ACHN (cell line): ENCODE results near the gene VASH2.
"Not testable (repeated sequence)": the region's sequence is repeated elsewhere in the genome, so short reads cannot be mapped to it uniquely, and the experiment has no call there.

Experiments used
- DNase-seq: peaks from one replicate; pipeline ENCODE4 v3.0.0-alpha.2; 2015
- in situ Hi-C: cut with HindIII; loops from 2 replicates; pipeline ENCODE4 v1.10.0; 2017; ENCODE audit warnings: low sequenced_read_pairs, low pct_ligation_motif_present, low pct_unique_long_range_greater_than_20kb

The VASH2 gene

DNA sequence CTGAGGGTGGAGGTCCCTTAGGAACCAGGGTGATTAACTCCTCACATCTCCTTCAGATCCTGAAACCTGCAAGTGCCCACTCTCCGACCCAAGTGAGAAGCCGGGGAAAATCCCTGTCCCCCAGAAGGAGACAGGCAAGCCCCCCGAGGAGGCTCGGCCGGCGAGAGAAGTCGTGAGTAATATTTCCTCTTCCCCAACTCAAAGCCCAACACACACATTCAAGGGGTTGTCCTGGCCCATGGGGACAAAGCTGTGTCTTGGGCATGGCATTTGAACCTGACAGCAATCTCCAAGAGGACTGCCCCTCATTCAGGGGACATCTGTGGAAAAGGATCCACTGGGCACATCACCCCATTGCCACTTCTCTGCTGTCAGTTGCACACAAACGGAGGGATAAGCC is 23.6 kb downstream of the VASH2 start:
- in situ Hi-C loops: no loop called here
- no peak for DNase-seq

DNA sequence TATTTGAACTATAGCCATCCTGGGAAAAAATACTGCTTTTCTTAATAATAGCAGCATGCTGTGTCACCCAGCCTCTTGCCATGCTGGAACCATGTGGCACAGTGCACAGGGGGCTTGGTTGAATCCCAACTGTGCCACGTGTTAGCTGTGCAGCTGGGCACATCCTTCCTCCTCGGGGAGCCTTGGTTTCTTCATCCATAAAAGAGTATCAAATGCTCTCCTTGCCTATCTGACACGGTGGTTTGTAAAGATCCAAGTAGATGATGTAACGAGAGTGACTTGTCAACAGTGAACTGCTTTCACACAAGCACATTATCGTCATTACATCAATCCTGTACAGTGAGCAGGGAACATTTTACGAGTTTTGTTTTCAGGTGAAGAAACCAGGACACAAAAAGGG is 24.4 kb downstream of the VASH2 start:
- in situ Hi-C loops: no loop called here
- no peak for DNase-seq

DNA sequence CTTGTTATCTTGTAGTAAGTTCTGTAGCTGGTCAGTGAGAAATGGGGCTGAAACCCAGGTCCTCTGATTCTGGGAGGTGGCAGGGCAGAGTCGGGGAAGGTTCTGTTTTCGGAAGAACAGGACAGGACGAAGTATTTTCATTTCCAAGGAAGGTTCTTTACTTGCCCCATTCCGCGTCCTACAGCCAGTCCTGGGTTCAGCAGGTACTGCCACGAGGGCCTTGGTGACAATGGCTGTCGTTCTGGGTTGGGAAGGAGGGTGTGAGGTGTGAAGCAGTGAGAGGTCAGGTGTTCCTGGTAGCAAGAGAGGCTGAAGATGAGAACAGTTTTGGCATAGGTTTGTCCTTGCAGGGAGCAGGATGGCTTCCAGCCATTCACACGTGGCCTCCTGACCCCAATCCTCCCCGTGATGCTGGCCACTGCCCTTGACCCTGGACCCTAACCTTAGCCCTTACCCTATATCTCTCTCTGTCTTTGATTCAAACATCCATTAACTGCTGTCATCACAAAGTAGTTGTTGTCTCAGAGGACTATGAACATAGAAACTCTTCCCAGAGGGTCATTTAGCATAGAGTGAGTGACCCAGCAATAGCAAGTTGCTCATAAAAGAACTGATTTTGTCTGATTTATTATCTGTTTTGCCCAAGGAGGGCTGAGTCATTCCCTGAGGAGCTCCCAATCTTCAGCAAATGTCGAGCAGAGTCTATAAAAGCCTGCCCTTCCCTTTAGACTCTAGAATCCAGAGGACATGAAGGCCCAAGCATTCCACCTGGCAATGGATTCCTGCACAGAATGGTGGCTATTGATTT is 25.0 kb downstream of the VASH2 start:
- no peak for DNase-seq
- in situ Hi-C loops: no loop called here

GRCh38 chr1:212976586-212976985 is 26.2 kb downstream of the VASH2 start:
- in situ Hi-C loops: no loop called here
- no peak for DNase-seq

- no peak for DNase-seq
- in situ Hi-C loops: no loop called here
These were observed 27.7 kb downstream of the VASH2 start for GRCh38 chr1:212977781-212978645.

- in situ Hi-C loops: no loop called here
- DNase-seq: no peak
These were observed 29.2 kb downstream of the VASH2 start for GRCh38 chr1:212979340-212980122.

GRCh38 chr1:212980123-212980785 is 29.9 kb downstream of the VASH2 start:
- no peak for DNase-seq
- in situ Hi-C loops: no loop called here

GRCh38 chr1:212981025-212981495 is 30.7 kb downstream of the VASH2 start:
- in situ Hi-C loops: no loop called here
- DNase-seq: no peak

- in situ Hi-C loops: no loop called here
- no peak for DNase-seq
These were observed 31.4 kb downstream of the VASH2 start for GRCh38 chr1:212981571-212982328.

DNA sequence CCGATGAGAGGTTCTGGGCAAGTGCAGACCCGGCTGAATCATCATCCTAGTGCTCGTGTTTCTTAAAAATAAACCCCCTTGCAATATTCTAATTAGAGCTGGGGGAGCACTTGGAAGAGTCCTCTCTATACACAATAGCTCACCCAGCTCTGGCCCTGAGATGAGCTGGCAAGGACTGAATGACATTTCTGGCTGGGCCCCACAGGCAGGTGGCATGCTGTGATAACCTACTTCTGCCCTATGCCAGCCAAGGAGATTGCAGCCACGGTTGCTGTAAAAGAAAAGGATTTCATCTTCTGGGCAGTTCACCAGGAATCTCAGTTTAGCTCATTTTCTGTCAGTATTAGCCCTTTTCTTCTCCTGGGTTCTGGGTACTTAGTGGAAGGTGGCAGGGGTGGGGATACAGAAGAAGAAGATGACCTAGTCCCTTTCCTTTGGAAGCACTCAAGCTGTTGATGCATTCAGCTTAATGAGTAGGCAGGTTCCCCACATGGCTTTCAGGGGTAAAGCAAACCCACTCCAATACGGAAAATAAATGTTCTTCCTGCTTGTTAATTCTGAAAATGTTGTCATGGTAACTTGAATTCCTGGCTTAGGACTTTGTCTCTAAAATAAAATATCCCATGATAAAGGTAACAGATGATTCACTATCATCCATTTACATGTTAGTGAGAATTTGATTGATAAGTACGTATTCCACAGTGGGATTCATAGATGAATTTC is 32.2 kb downstream of the VASH2 start:
- no peak for DNase-seq
- in situ Hi-C loops: no loop called here

- in situ Hi-C loops: no loop called here
- no peak for DNase-seq
These were observed 33.1 kb downstream of the VASH2 start for GRCh38 chr1:212983482-212983881.

- in situ Hi-C loops: no loop called here
- no peak for DNase-seq
These were observed 34.4 kb downstream of the VASH2 start for GRCh38 chr1:212984522-212985291.

GRCh38 chr1:212986551-212986950 is 36.2 kb downstream of the VASH2 start:
- DNase-seq: no peak

DNA sequence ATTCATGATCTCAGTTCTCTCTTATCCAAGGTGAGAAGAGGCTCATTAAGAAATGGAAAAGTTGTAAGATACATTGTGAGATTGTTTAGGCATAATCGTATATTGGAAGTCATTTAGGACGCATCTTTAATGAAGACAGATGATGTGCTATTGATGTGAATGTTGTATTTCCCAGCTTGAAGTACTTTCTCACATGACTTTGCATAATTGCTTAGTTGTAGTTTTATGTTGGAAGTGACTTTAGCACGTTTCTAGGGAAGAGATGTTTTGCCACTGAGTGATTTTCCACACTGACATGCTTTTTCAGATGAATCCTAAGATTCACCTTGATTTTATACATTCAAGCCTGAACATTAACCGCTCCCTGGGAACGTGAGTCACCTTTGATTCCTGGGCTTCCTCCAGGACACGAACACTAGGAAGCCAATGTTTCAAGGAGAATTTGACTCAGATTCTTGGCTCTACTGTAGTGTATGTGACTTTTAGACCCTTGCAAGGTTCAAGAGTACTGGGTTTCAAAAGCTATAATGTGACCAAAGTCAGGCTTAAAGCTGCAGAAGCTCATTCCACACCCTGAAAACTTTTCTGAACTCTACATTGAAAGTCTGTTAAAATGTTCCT is 37.5 kb downstream of the VASH2 start:
- in situ Hi-C loops: no loop called here
- DNase-seq: peak; percentile 23

More at GRCh38 chr1:212986551-212986950, 36.2 kb downstream of the VASH2 start:
- in situ Hi-C loops: no loop called here

GRCh38 chr1:212990276-212990675 is 39.9 kb downstream of the VASH2 start:
- DNase-seq: no peak
- in situ Hi-C loops: no loop called here

DNA sequence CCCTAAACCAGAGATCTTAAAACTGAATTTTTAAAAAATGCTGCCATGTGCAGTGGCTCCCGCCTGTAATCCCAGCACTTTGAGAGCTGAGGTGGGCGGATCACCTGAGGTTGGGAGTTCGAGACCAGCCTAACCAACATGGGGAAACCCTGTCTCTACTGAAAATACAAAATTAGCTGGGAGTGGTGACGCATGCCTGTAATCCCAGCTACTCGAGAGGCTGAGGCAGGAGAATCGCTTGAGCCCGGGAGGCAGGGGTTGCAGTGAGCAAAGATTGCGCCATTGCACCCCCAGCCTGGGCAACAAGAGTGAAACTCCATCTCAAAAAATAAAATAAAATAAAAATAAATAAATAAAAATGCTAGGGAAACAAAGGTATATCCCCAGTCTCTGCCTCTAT is 43.6 kb downstream of the VASH2 start:
- DNase-seq, in situ Hi-C loops: not testable (repeated sequence)
